ENCODE results near the gene CX3CL1.

CX3CL1 gene

GRCh38 chr16:57376313-57376818 is 4.1 kb downstream of the CX3CL1 start:
- no peak for TF ChIP-seq CTCF (IDR thresholded peaks at IDR 0.05; ENCODE audit: borderline replicate concordance, insufficient read depth, low read depth, low read length)
- H3K4me3 ChIP-seq (ENCODE audit: low read depth, low read length) = no peak overlapping the region

DNA sequence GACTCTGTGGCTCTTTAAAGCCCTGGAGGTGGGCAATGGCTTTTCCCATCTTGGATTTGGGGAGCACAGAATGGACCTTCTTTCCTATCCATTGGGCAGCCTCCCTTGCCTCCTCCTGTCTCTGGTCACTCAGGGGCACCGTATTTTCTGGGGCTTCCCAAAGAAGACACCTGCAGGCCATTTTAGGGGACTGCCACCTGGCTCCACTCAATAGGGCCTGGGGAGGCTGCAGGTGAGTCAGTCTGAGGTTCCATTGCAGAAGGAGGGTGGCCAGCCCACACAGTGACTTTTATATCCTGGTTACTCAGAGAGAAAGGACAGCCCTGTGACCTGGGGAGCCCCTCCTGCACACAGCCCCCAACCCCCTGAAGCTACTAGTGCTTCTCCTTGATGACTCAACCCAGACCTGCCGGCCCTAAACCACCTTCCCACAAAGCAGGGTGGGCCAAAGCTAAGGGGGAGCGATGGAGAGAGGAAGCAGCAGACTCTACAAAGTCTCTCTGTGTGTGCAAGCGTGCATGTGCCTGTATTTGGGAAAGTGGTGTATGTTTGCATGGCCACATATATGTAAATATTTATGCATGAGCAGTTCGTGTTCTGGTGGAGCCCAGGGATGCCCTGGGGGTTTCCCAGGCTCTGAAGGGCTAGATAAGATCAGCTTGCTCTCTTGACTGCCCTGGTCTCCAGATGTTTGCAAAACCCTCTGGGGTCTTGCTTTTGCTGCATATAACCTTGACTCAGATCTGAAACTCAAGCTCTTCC is 5.0 kb downstream of the CX3CL1 start:
- no peak overlapping the region for H3K4me3 ChIP-seq (ENCODE audit: low read depth, low read length)
- peak; percentile 27; the same call in 1 of the 2 replicates for TF ChIP-seq CTCF (IDR thresholded peaks at IDR 0.05; ENCODE audit: borderline replicate concordance, insufficient read depth, low read depth, low read length)

DNA sequence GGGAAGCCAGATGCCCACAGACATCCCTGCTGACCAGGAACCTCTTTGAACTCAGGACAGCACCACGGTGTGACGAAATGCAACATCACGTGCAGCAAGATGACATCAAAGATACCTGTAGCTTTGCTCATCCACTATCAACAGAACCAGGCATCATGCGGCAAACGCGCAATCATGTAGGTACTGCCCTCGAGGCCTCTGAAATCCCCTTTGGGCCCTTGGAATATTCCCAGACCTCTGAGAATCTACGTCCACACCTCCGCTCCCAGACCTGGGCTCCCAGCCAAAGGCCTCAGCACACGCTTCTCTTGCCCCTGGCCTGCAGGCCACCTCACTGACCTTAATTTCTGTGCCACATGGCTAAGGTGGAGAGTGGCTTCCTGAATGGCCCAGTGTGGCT is 7.3 kb downstream of the CX3CL1 start:
- H3K4me3 ChIP-seq (ENCODE audit: low read depth, low read length) = no peak overlapping the region
- no peak for TF ChIP-seq CTCF (IDR thresholded peaks at IDR 0.05; ENCODE audit: borderline replicate concordance, insufficient read depth, low read depth, low read length)

DNA sequence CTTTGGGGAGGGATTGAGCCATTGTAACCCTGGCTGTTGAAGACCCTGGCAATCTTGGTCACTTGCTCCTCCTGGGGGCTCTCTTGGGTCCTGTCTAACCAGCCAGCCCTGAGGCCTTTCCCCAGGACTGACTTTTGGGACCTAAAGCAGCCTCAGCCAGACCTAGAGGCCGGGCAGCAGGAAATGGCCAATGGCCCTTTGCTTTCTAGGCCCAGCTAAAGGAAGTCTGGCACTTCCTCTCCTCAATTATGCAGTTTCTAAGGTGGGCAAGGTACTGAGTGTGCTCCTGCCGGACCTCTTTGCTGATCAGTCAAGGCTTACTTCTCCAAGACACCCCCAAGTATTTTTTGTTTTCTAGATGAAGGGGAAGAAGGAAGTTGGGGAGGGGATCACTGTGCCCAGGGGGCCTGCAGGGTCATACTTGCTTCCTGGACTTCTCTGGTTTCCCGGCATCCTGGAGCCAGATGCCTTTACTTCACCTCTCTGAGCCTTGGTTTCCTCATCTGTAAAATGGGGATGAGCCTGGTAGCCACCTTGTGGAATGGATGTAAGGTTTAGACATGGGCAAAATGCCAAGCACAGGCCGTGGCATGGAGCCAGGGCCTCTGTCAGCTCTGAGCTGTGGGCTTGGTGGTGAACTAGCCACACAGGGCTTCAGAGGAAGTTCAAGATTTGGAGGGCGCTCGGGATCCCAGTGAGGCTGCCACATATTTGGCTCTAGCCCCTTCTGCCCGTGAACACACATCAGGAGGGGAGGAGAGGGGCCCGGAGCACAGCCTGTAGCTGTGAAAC is 8.6 kb downstream of the CX3CL1 start:
- TF ChIP-seq CTCF (IDR thresholded peaks at IDR 0.05; ENCODE audit: borderline replicate concordance, insufficient read depth, low read depth, low read length) = no peak
- no peak overlapping the region for H3K4me3 ChIP-seq (ENCODE audit: low read depth, low read length)

- no peak overlapping the region for H3K4me3 ChIP-seq (ENCODE audit: low read depth, low read length)
- no peak for TF ChIP-seq CTCF (IDR thresholded peaks at IDR 0.05; ENCODE audit: borderline replicate concordance, insufficient read depth, low read depth, low read length)
Observed at GRCh38 chr16:57381791-57382534, 9.7 kb downstream of the CX3CL1 start.

GRCh38 chr16:57382535-57383275 is 10.4 kb downstream of the CX3CL1 start:
- TF ChIP-seq CTCF (IDR thresholded peaks at IDR 0.05; ENCODE audit: borderline replicate concordance, insufficient read depth, low read depth, low read length) = peak; percentile 14; the same call in 1 of the 2 replicates
- H3K4me3 ChIP-seq (ENCODE audit: low read depth, low read length) = no peak overlapping the region

Data from GM12875 (cell line).